ENCODE results near the gene MPRIP.
"Not testable (repeated sequence)": the region's sequence is repeated elsewhere in the genome, so short reads cannot be mapped to it uniquely, and the experiment has no call there.

The MPRIP gene

DNA sequence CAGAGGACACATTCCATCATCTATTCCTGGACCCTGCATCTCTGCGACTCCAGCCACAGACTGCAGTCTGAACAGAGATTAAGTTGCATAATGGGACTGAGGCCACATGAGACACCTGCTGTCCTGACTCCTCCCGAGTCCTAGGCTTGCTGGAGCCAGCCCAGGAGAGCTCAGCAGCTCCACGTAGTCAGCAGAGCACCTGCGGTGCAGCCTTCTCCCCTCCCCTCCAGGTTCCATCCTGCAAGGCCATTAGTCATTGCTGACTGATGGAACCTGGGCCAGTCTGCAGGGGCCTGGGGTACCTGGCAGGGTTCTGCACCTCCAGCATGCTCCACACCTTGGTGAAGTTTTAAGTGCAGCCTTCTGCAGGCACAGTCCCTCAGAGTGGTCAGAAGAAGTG is 87.2 kb downstream of the MPRIP start:
- in situ Hi-C loops (cut with HindIII; ENCODE audit: low sequenced_read_pairs), result no loop called here
- DNase-seq (ENCODE audit: low read depth), result no peak
- TF ChIP-seq, protein P1, sequence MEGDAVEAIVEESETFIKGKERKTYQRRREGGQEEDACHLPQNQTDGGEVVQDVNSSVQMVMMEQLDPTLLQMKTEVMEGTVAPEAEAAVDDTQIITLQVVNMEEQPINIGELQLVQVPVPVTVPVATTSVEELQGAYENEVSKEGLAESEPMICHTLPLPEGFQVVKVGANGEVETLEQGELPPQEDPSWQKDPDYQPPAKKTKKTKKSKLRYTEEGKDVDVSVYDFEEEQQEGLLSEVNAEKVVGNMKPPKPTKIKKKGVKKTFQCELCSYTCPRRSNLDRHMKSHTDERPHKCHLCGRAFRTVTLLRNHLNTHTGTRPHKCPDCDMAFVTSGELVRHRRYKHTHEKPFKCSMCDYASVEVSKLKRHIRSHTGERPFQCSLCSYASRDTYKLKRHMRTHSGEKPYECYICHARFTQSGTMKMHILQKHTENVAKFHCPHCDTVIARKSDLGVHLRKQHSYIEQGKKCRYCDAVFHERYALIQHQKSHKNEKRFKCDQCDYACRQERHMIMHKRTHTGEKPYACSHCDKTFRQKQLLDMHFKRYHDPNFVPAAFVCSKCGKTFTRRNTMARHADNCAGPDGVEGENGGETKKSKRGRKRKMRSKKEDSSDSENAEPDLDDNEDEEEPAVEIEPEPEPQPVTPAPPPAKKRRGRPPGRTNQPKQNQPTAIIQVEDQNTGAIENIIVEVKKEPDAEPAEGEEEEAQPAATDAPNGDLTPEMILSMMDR (IDR thresholded peaks at IDR 0.05; ENCODE audit: low read depth, low read length, missing control alignments), result no peak

DNA sequence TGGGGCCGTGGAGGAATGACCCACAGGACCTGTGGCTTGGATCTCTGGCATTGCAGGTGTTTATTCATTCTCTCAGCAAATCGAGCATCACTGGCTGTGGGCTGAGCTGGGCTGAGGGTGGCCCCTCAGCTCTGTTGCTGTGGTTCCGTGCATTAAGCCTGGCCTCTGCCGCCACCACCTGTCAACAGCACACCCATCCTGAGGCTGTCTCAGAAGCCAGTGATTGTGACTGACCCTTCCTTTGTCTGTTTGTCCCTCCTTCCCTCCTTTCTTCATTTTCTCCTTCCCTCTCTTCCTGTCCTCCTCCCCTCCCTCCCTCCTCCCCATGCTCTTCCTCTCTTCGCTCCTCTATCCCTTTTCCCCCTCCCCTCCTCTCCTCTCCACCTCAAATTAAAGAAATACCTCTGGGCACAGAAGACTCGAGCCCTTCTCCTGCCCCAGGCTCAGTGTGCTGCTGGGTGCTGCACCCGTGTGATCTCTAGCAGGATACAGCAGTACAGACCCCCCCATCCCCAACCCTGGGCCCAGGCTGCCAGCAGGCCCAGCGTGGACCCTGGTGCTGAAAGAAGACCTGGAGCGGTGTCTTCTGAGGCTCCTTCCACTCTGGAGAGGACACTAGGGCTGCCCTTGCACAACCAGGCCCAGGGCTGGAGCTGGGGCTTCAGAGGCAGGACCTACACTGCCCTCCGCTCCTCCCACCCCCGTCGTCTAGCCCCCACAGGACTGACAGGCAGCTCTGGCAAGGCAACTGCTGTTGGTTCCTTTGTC is 88.0 kb downstream of the MPRIP start:
- TF ChIP-seq, protein P1 (IDR thresholded peaks at IDR 0.05; ENCODE audit: low read depth, low read length, missing control alignments), result no peak
- no peak for DNase-seq (ENCODE audit: low read depth)
- in situ Hi-C loops (cut with HindIII; ENCODE audit: low sequenced_read_pairs), result no loop called here
- H3K4me3 ChIP-seq (ENCODE audit: low read depth, low read length), result no peak overlapping the region

More for the DNA sequence above, 87.2 kb downstream of the MPRIP start:
- no peak overlapping the region for H3K4me3 ChIP-seq (ENCODE audit: low read depth, low read length)

DNA sequence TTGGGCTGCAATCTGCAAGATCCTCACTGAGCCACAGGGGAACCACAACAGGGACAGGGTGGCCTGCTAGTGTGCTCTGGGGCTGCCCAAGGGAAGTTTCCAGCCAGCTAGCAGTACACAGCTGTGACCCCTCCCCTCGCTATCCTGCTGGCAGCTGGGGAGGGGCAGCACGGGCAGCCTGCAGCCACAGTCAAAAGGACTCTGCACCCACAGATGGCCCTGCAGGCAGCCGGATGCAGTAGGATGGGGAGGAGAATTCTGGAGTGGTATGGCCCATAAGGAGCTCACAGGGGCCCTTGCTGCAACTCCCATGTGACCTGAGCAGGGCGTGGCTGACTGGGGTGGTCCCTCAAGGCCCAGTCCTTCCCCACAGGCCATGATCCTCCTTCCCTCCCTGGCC is 89.6 kb downstream of the MPRIP start:
- in situ Hi-C loops (cut with HindIII; ENCODE audit: low sequenced_read_pairs), result no loop called here
- TF ChIP-seq, protein P1 (IDR thresholded peaks at IDR 0.05; ENCODE audit: low read depth, low read length, missing control alignments), result no peak
- H3K4me3 ChIP-seq (ENCODE audit: low read depth, low read length), result no peak overlapping the region
- DNase-seq (ENCODE audit: low read depth), result no peak

DNA sequence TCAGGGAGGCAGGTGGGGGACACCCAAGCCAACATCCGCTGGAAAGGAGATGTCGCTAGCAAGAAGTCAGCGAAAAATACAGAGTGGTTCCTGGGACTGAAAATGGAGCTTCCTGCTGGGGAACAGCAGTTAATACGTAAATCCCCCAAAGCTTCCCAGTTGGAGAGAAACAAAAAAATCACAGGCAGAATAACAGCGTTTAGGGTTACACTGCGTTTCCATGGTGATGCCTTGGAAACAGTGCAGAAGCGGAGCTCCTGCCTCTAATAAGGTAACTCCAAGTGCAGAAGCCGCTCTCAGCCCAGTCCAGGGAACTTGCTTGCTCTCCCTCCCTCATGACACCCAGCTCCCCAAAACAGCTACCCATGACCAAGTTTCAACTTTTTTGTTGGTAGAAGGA is 90.5 kb downstream of the MPRIP start:
- no peak overlapping the region for H3K4me3 ChIP-seq (ENCODE audit: low read depth, low read length)
- in situ Hi-C loops (cut with HindIII; ENCODE audit: low sequenced_read_pairs), result no loop called here
- no peak for DNase-seq (ENCODE audit: low read depth)
- TF ChIP-seq, protein P1 (IDR thresholded peaks at IDR 0.05; ENCODE audit: low read depth, low read length, missing control alignments), result no peak

DNA sequence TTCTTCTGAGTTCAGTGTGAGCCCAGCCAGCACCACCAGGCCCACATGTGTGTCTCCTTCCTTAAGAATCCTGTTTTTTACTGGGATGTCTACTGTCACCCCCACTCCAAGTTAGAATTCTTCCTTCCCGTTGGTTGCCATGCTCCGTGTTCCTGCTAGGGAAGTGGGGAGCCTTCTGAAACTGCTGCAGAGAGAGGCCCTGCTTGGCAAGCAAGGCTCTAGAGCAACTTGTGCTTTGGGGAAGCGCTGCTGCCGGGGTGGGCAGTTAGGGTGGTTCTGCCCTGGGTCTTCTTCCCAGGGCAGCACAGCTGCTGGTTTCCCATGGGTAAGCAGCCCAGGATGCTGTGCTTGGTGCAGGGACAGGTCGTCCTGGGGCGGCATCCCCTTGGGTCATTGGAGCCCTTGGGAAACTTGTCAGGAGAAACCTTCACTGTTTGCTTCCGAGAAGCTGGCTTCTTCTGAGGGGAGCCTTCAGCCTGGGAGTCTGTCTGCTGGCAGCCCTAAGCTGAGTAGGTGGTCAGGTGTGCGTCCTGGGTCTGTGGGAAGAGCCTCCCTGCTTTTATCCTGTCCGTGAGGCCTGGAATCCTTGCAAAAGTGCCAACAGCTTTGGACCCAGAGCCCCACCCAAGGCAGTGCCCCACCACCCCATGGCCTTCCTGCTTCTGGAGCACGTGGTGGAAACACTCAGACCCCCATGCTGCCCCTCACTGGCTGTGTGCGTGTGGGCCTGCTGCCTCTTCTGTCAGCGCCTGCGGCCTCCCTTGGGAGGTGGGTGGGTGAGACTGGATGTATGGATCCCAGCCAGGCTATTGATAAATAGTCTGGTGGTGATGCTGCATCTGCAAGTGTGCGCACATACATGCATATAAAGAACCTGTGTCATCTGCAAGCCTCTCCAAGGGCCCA is 92.0 kb downstream of the MPRIP start:
- no peak for DNase-seq (ENCODE audit: low read depth)
- in situ Hi-C loops (cut with HindIII; ENCODE audit: low sequenced_read_pairs), result no loop called here
- H3K4me3 ChIP-seq (ENCODE audit: low read depth, low read length), result no peak overlapping the region
- TF ChIP-seq, protein P1 (IDR thresholded peaks at IDR 0.05; ENCODE audit: low read depth, low read length, missing control alignments), result no peak

DNA sequence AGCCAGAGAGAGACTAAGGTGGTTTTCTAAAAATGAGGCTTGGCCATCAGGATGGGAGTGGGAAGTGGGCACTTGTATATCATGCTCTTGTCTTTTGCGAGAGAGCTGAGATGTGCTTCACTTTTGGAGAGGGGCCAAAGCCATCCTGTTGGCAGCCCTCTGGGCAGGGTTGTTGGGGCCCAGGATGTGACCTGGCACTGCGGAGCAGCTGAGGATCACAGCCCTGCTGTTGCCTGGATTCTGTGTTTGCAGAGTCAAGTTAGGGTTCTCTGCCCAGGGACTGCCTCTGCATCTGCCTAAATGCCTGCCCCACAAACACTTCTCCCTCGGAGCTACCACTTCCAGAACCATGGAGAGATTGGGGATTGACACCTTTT is 92.7 kb downstream of the MPRIP start:
- no peak overlapping the region for H3K4me3 ChIP-seq (ENCODE audit: low read depth, low read length)
- in situ Hi-C loops (cut with HindIII; ENCODE audit: low sequenced_read_pairs), result no loop called here
- no peak for DNase-seq (ENCODE audit: low read depth)
- TF ChIP-seq, protein P1 (IDR thresholded peaks at IDR 0.05; ENCODE audit: low read depth, low read length, missing control alignments), result no peak

DNA sequence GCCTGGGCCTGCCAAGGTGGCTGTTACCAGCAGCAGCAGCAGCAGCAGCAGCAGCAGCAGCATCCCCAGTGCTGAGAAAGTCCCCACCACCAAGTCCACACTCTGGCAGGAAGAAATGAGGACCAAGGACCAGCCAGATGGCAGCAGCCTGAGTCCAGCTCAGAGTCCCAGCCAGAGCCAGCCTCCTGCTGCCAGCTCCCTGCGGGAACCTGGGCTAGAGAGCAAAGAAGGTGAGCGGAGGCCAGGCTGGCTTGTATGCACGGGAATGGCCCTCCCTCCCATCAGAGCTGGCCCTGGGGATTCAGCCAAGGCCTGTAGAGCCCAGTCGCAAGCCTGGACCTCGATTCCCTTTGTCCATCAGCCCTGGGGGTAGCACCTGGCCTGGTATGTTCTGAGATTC is 94.0 kb downstream of the MPRIP start:
- in situ Hi-C loops (cut with HindIII; ENCODE audit: low sequenced_read_pairs); DNase-seq (ENCODE audit: low read depth); H3K4me3 ChIP-seq (ENCODE audit: low read depth, low read length): not testable (repeated sequence)

All from astrocyte of the cerebellum (primary cell).